ENCODE measurements around the gene SCFD2.

GRCh38 chr4:53050361-53050774 is 315.5 kb downstream of the SCFD2 start:
- no peak for TF ChIP-seq CTCF (IDR thresholded peaks at IDR 0.05; ENCODE audit: low read depth, low read length, missing input control)
- TF ChIP-seq RAD21 (IDR thresholded peaks at IDR 0.05) = no peak
- no peak for TF ChIP-seq GABPA (IDR thresholded peaks at IDR 0.05 in 1 of 2, conservative IDR thresholded peaks at IDR 0.05 in 1 of 2)
- TF ChIP-seq YY1 (IDR thresholded peaks at IDR 0.05) = no peak
- no peak for TF ChIP-seq EGR1 (IDR thresholded peaks at IDR 0.05; ENCODE audit: low read depth in 2 of 2)
- no peak for TF ChIP-seq JUND (IDR thresholded peaks at IDR 0.05)
- TF ChIP-seq RXRA (IDR thresholded peaks at IDR 0.05) = no peak
- no peak for TF ChIP-seq REST (IDR thresholded peaks at IDR 0.05)
- no peak for TF ChIP-seq SP1 (IDR thresholded peaks at IDR 0.05)
- TF ChIP-seq FOXA1 (IDR thresholded peaks at IDR 0.05) = no peak
- no peak for TF ChIP-seq ZBTB33 (IDR thresholded peaks at IDR 0.05)
- TF ChIP-seq TAF1 (conservative IDR thresholded peaks at IDR 0.05) = no peak
- no peak for TF ChIP-seq ATF3 (IDR thresholded peaks at IDR 0.05)
